Activated T-helper 1 cell treated with Interleukin-2 at 50 U/mL for 16 hours (primary cell): ENCODE results near the gene ENTPD7.

ENCODE experiments used
- DNase-seq: peaks from one replicate; pipeline ENCODE4 v3.0.0-alpha.2; 2020; ENCODE audit warnings: low read depth

Gene ENTPD7

DNA sequence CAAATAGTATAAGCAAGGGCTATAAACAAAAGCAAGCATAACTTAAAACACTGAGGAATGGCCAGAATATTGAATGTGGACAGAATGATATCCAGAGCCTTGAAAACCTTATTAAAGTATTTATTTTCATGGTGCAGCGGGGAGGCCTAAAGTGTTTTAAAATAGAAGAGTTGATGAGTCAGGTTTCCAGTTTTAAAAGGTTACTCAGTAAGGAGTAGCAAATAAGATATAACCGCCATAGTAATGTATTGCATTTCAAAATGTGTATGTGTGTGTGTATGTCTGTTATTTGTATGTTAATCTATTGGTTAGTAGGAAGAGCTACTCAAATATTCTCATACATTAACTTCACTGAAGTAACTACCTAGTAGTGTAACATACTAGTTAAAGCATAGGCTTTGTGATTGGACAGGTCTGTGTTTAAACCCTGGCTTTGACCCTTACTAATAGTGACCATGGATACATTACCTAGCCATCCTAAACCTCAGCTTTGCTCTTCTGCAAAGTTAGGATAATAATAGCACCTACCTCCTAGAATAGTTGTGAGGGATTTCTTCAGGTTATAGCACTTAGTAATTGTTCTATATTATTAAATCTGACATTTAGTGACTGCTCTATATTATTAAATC, 89.6 kb downstream of the ENTPD7 start:
- DNase-seq, result no peak

DNA sequence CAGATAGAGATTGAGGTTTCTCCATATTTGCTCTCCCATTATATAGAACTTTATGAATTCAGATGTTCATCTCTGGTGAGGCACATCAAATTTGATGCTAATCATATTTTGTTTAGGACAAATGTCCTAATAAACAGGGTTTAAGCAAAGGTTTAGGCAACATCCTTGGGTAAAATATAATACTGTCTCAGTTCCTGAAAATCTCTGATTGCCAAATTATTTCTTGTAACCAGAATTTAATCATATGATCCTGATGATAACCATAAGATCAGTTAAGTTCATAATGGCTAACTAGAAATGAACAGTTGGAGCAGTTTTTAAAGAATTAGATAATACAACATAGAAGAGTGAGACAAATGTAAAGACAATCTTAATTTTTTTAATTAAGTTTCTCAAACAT, 91.3 kb downstream of the ENTPD7 start:
- no peak for DNase-seq

GRCh38 chr10:99754670-99755069, 95.4 kb downstream of the ENTPD7 start:
- DNase-seq, result no peak
